WTC11 (cell line): ENCODE measurements around the gene CD96. TPM values are rescaled to one million over a fixed set of nuclear protein-coding genes. Genes with fewer than 3 reads are reported as not detected.

Source experiments
- ATAC-seq: fragments of 200-7000 bp; cut with Tn5 transposase; 2 replicates; pipeline ENCODE4 v1.10.0; 2021; ENCODE audit warnings: mild to moderate bottlenecking, moderate library complexity
- CTCF ChIA-PET: fragments of 300-600 bp; sonication (Branson Sonifier 250); formaldehyde crosslinking; loops from one replicate; lab custom pipeline; 2021; ENCODE audit warnings: antibody characterized with exemption; lab: Charles Lee
- POLR2A ChIA-PET: fragments of 350-600 bp; sonication (Branson Sonifier 250); formaldehyde crosslinking; loops from one replicate; lab custom pipeline; 2021; ENCODE audit warnings: antibody characterized with exemption; lab: Charles Lee
- DNase-seq: peaks from one replicate; pipeline ENCODE4 v3.0.0; 2021; ENCODE audit warnings: low spot score
- H3K27ac Mint-ChIP-seq: 2 replicates; pipeline ENCODE4 v1.8.0; 2021; ENCODE audit warnings: mixed read lengths
- H3K27me3 Mint-ChIP-seq: 2 replicates; pipeline ENCODE4 v1.8.0; 2021; ENCODE audit warnings: low read depth, mild to moderate bottlenecking, moderate library complexity, mixed read lengths
- H3K36me3 Mint-ChIP-seq: 2 replicates; pipeline ENCODE4 v1.8.0; 2021; ENCODE audit warnings: mixed read lengths
- H3K4me1 Mint-ChIP-seq: 2 replicates; pipeline ENCODE4 v1.8.0; 2022; ENCODE audit warnings: mixed read lengths
- H3K4me3 Mint-ChIP-seq: 2 replicates; pipeline ENCODE4 v1.8.0; 2021; ENCODE audit warnings: mild to moderate bottlenecking, moderate library complexity, mixed read lengths
- H3K9me3 Mint-ChIP-seq: 2 replicates; pipeline ENCODE4 v1.8.0; 2021; ENCODE audit warnings: mixed read lengths
- ATF2 ChIP-seq: sonication (generic); formaldehyde crosslinking; IDR thresholded peaks from 2 replicates; pipeline ENCODE4 v1.8.1; 2022; ENCODE audit warnings: low read depth, missing genetic modification reagents, borderline replicate concordance
- ATF6 ChIP-seq: sonication (generic); formaldehyde crosslinking; IDR thresholded peaks from 2 replicates; pipeline ENCODE4 v1.8.1; 2023; ENCODE audit warnings: mild to moderate bottlenecking, missing genetic modification reagents
- CREB1 ChIP-seq: sonication (generic); formaldehyde crosslinking; IDR thresholded peaks from 2 replicates; pipeline ENCODE4 v1.8.0; 2023; ENCODE audit warnings: mild to moderate bottlenecking, missing genetic modification reagents
- E2F5 ChIP-seq: sonication (generic); formaldehyde crosslinking; IDR thresholded peaks from 2 replicates; pipeline ENCODE4 v1.8.1; 2022; ENCODE audit warnings: mild to moderate bottlenecking, moderate library complexity, missing genetic modification reagents
- EMX1 ChIP-seq: fragments of 250-450 bp; sonication (Bioruptor Pico); IDR thresholded peaks from 2 replicates; pipeline ENCODE4 v1.8.0; 2021; ENCODE audit warnings: mild to moderate bottlenecking
- GABPB1 ChIP-seq: sonication (generic); formaldehyde crosslinking; IDR thresholded peaks from 2 replicates; pipeline ENCODE4 v1.8.1; 2023; ENCODE audit warnings: mild to moderate bottlenecking, missing genetic modification reagents
- HMGA2 ChIP-seq: fragments of 250-450 bp; sonication (Bioruptor Pico); IDR thresholded peaks from 2 replicates; pipeline ENCODE4 v1.4.0; 2021; ENCODE audit warnings: mild to moderate bottlenecking, moderate library complexity
- HMGXB4 ChIP-seq: sonication (generic); formaldehyde crosslinking; IDR thresholded peaks from 2 replicates; pipeline ENCODE4 v1.8.1; 2023; ENCODE audit warnings: mild to moderate bottlenecking, moderate library complexity, missing genetic modification reagents
- IRF2 ChIP-seq: sonication (generic); formaldehyde crosslinking; IDR thresholded peaks from 2 replicates; pipeline ENCODE4 v1.8.0; 2022; ENCODE audit warnings: low read depth, missing genetic modification reagents, borderline replicate concordance
- MXD4 ChIP-seq: fragments of 250-450 bp; sonication (Bioruptor Pico); IDR thresholded peaks from 2 replicates; pipeline ENCODE4 v1.8.0; 2021; ENCODE audit warnings: mild to moderate bottlenecking, moderate library complexity, borderline replicate concordance
- MYBL2 ChIP-seq: sonication (generic); formaldehyde crosslinking; IDR thresholded peaks from 2 replicates; pipeline ENCODE4 v1.8.1; 2023; ENCODE audit warnings: mild to moderate bottlenecking, moderate library complexity, missing genetic modification reagents
- NR2C2 ChIP-seq: sonication (generic); formaldehyde crosslinking; IDR thresholded peaks from 2 replicates; pipeline ENCODE4 v1.8.0; 2022; ENCODE audit warnings: mild to moderate bottlenecking, missing genetic modification reagents
- NR3C1 ChIP-seq: sonication (generic); formaldehyde crosslinking; conservative IDR thresholded peaks from 2 replicates; pipeline ENCODE4 v1.8.1; 2023; ENCODE audit warnings: low read depth, mild to moderate bottlenecking, missing genetic modification reagents
- OVOL2 ChIP-seq: fragments of 250-450 bp; sonication (Bioruptor Pico); IDR thresholded peaks from 2 replicates; pipeline ENCODE4 v1.9.0; 2021; ENCODE audit warnings: mild to moderate bottlenecking, borderline replicate concordance
- PRRX2 ChIP-seq: fragments of 250-450 bp; sonication (Bioruptor Pico); IDR thresholded peaks from 2 replicates; pipeline ENCODE4 v1.8.0; 2021; ENCODE audit warnings: mild to moderate bottlenecking
- RORB ChIP-seq: fragments of 250-450 bp; sonication (Bioruptor Pico); IDR thresholded peaks from 2 replicates; pipeline ENCODE4 v1.9.0; 2021; ENCODE audit warnings: mild to moderate bottlenecking
- TEAD4 ChIP-seq: sonication (generic); formaldehyde crosslinking; IDR thresholded peaks from 2 replicates; pipeline ENCODE4 v1.8.0; 2022; ENCODE audit warnings: mild to moderate bottlenecking, missing genetic modification reagents
- TP53 ChIP-seq: sonication (generic); formaldehyde crosslinking; IDR thresholded peaks from 2 replicates; pipeline ENCODE4 v1.8.1; 2023; ENCODE audit warnings: mild to moderate bottlenecking, missing genetic modification reagents
- ZNF121 ChIP-seq: sonication (generic); formaldehyde crosslinking; IDR thresholded peaks from 2 replicates; pipeline ENCODE4 v1.8.0; 2023; ENCODE audit warnings: missing genetic modification reagents
- ZNF219 ChIP-seq: sonication (generic); formaldehyde crosslinking; IDR thresholded peaks from 2 replicates; pipeline ENCODE4 v1.8.0; 2023; ENCODE audit warnings: missing genetic modification reagents, mild to moderate bottlenecking, borderline replicate concordance
- ZNF317 ChIP-seq: sonication (generic); formaldehyde crosslinking; IDR thresholded peaks from 2 replicates; pipeline ENCODE4 v1.8.1; 2023; ENCODE audit warnings: low read depth, mild to moderate bottlenecking, moderate library complexity, missing genetic modification reagents, borderline replicate concordance
- ZNF416 ChIP-seq: fragments of 250-450 bp; sonication (Bioruptor Pico); IDR thresholded peaks from 2 replicates; pipeline ENCODE4 v1.9.0; 2021; ENCODE audit warnings: mild to moderate bottlenecking, inconsistent platforms
- ZNF512 ChIP-seq: sonication (generic); formaldehyde crosslinking; IDR thresholded peaks from 2 replicates; pipeline ENCODE4 v1.8.1; 2022; ENCODE audit warnings: missing genetic modification reagents, borderline replicate concordance
- total RNA-seq: library from RNA; stranded (reverse); gene quantifications from 3 replicates; pipeline ENCODE4 v1.2.3, GENCODE V29; 2021

CD96 gene
- total RNA-seq, 1 experiment from 2014 or later = 0.33 TPM

- no peak overlapping the region for H3K27ac Mint-ChIP-seq
- DNase-seq = no peak
- TF ChIP-seq TP53 (no peak), E2F5 (no peak), GABPB1 (CRISPR knock-in tag) (no peak), NR2C2 (CRISPR knock-in tag) (no peak), CREB1 (no peak), ZNF121 (CRISPR knock-in tag) (no peak), ATF6 (no peak), PRRX2 (CRISPR knock-in tag) (no peak), ZNF219 (CRISPR knock-in tag) (no peak), ZNF317 (CRISPR knock-in tag) (no peak), EMX1 (no peak), RORB (CRISPR knock-in tag) (no peak), HMGA2 (CRISPR knock-in tag) (no peak), NR3C1 (CRISPR knock-in tag) (no peak), MXD4 (CRISPR knock-in tag) (no peak), MYBL2 (no peak), IRF2 (CRISPR knock-in tag) (no peak), TEAD4 (no peak), OVOL2 (CRISPR knock-in tag) (no peak)
- TF ChIP-seq, all 79 proteins: peak for 0
- Mint-ChIP-seq H3K4me1 (no peaks in the 10 kb centered on the region), H3K9me3 (peaks cover 29% of the 10 kb centered on the region), H3K4me3 (no peak overlapping the region), H3K36me3 (peaks cover 7% of the 10 kb centered on the region), H3K27me3 (no peaks in the 10 kb centered on the region)
- ATAC-seq = no peak
- CTCF ChIA-PET = no interaction called here
- POLR2A ChIA-PET = no interaction called here
These were observed 10.6 kb upstream of the CD96 start for GRCh38 chr3:111531446-111531845.

- no peak overlapping the region for H3K4me3 Mint-ChIP-seq
- peaks cover 14% of the 10 kb centered on the region for H3K9me3 Mint-ChIP-seq
- no peak for TF ChIP-seq HMGXB4
- no peak for TF ChIP-seq TP53
- TF ChIP-seq ATF2 = no peak
- no peak for TF ChIP-seq ZNF219 (CRISPR knock-in tag)
- no peak for TF ChIP-seq ZNF512 (CRISPR knock-in tag)
- TF ChIP-seq ZNF416 (CRISPR knock-in tag) = no peak
- ChIA-PET POLR2A (no interaction called here), CTCF (no interaction called here)
- no peak for DNase-seq
- H3K27ac Mint-ChIP-seq = no peak overlapping the region
- H3K27me3 Mint-ChIP-seq = no peaks in the 10 kb centered on the region
- H3K36me3 Mint-ChIP-seq = peaks cover 7% of the 10 kb centered on the region
- H3K4me1 Mint-ChIP-seq = peaks cover 4% of the 10 kb centered on the region
- ATAC-seq = no peak
These were observed 7.3 kb upstream of the CD96 start for GRCh38 chr3:111534701-111535100.
